ENCODE data around the gene APCDD1. TPM values are rescaled to one million over a fixed set of nuclear protein-coding genes. Genes with fewer than 3 reads are reported as not detected.

Gene APCDD1
- total and polyA plus RNA-seq, 2 of the 13 experiments (the other 11 are each of a cell fraction or from before 2014, with no cell fraction given) = 2.1 to 8.6 TPM

GRCh38 chr18:10470429-10470828 lies 16.0 kb downstream of the APCDD1 start:
- Histone ChIP-seq H3K27ac (ENCODE audit: extremely low read length, insufficient read depth, low read length) (no peak overlapping the region), H3K79me2 (ENCODE audit: insufficient read depth, low read length) (no peaks in the 10 kb centered on the region), H2AFZ (ENCODE audit: low read length) (no peak overlapping the region), H3K9me3 (ENCODE audit: low read length) (no peaks in the 10 kb centered on the region), H3K4me2 (ENCODE audit: low read depth, low read length) (no peak overlapping the region), H3K27me3 (ENCODE audit: control insufficient read depth in 1 of 2, insufficient read depth in 2 of 2, low read length in 2 of 2) (no peaks in the 10 kb centered on the region), H3K9ac (ENCODE audit: insufficient read depth, low read depth, low read length) (no peak overlapping the region), H3K4me3 (replicated peaks in 1 of 3; ENCODE audit: insufficient read depth in 1 of 3, low read depth in 2 of 3, low read length in 3 of 3) (no peak overlapping the region), H4K20me1 (ENCODE audit: insufficient read depth, low read length) (no peaks in the 10 kb centered on the region), H3K36me3 (replicated peaks in 1 of 2; ENCODE audit: control insufficient read depth in 1 of 2, insufficient read depth in 2 of 2, low read length in 2 of 2) (no peaks in the 10 kb centered on the region), H3K4me1 (ENCODE audit: insufficient read depth, low read length) (peaks cover 31% of the 10 kb centered on the region)
- BruUV-seq (replicated peaks) = no TSS peak
- no peak for DNase-seq (ENCODE audit: low spot score)
- in situ Hi-C loops (cut with HindIII; ENCODE audit: extremely low pct_ligation_motif_present, low pct_unique_long_range_greater_than_20kb) = no loop called here
- no peak for TF ChIP-seq SATB2 (CRISPR knock-in tag; IDR thresholded peaks at IDR 0.05)
- no peak for TF ChIP-seq ZNF720 (CRISPR knock-in tag; IDR thresholded peaks at IDR 0.05)
- TF ChIP-seq ZNF598 (CRISPR knock-in tag; IDR thresholded peaks at IDR 0.05; ENCODE audit: borderline replicate concordance) = no peak
- TF ChIP-seq ZFP90 (CRISPR knock-in tag; IDR thresholded peaks at IDR 0.05; ENCODE audit: borderline replicate concordance) = no peak
- no peak for TF ChIP-seq ZNF296 (CRISPR knock-in tag; conservative IDR thresholded peaks at IDR 0.05)
- no peak for TF ChIP-seq ATF2 (CRISPR knock-in tag; IDR thresholded peaks at IDR 0.05)
- no peak for TF ChIP-seq MYNN (CRISPR knock-in tag; IDR thresholded peaks at IDR 0.05; ENCODE audit: low read depth)
- TF ChIP-seq ZFAT (CRISPR knock-in tag; conservative IDR thresholded peaks at IDR 0.05) = no peak
- no peak for TF ChIP-seq ZNF557 (CRISPR knock-in tag; IDR thresholded peaks at IDR 0.05)
- no peak for TF ChIP-seq ZNF343 (CRISPR knock-in tag; IDR thresholded peaks at IDR 0.05)
- CTCF ChIA-PET (ENCODE audit: low intra/inter-chr PET ratio, low total read pairs) = no interaction called here
- POLR2A ChIA-PET = no interaction called here
- WGBS (ENCODE audit: low lambda C conversion rate) = 73% methylated on average over 5 of the region's 7 CpGs
- no peak for ATAC-seq
- intact Hi-C loops (cut with micrococcal nuclease; ENCODE audit: unreplicated experiment) = no loop called here
- no peak for FAIRE-seq

Measured in HepG2 (cell line).